K562 (cell line): Measurements from ENCODE around the gene PRKG1.

Experiments used
- CREM ChIP-seq: IDR thresholded peaks from 2 replicates; pipeline ENCODE4 v1.6.1; 2014; ENCODE audit warnings: antibody characterized with exemption, low read depth
- CTCF ChIP-seq, 3 experiments: IDR thresholded peaks in 2 of 3; conservative IDR thresholded peaks in 1 of 3; 2 replicates each; pipeline ENCODE4 v1.5.1; 2011 to 2012; ENCODE audit warnings: low read length in 3 of 3, mild to moderate bottlenecking in 3 of 3, control low read depth in 2 of 3, improper control_type of control experiment in 1 of 3, inconsistent platforms in 1 of 3, low read depth in 1 of 3, mixed read lengths in 1 of 3, moderate library complexity in 1 of 3; ENCODE audit not compliant: insufficient read depth in 2 of 3
- MAX ChIP-seq: sonication (generic); formaldehyde crosslinking; IDR thresholded peaks from 2 replicates; pipeline ENCODE4 v1.9.0; 2022; ENCODE audit warnings: mild to moderate bottlenecking, missing genetic modification reagents
- MCM2 ChIP-seq: fragments of 450-650 bp; IDR thresholded peaks from 2 replicates; pipeline ENCODE4 v1.6.1; 2017; ENCODE audit warnings: low read depth, mild to moderate bottlenecking
- NRF1 ChIP-seq, 2 experiments: fragments of 450-650 bp; IDR thresholded peaks in 1 of 2; conservative IDR thresholded peaks in 1 of 2; 2 replicates each; pipeline ENCODE4 v1.6.1; 2014; ENCODE audit warnings: mild to moderate bottlenecking in 2 of 2
- RBM22 ChIP-seq: fragments of 200-400 bp; formaldehyde crosslinking; IDR thresholded peaks from 2 replicates; pipeline ENCODE4 v1.6.1; 2018; ENCODE audit warnings: low read length, low read depth; ENCODE audit not compliant: poor library complexity, severe bottlenecking
- RCOR1 ChIP-seq, 2 experiments: IDR thresholded peaks; 2 replicates each; pipeline ENCODE4 v1.6.1; 2012; ENCODE audit warnings: low read depth in 2 of 2, low read length in 2 of 2, borderline replicate concordance in 1 of 2, improper control_type of control experiment in 1 of 2
- SMAD1 ChIP-seq: fragments of 150-350 bp; IDR thresholded peaks from 2 replicates; pipeline ENCODE4 v1.6.1; 2014; ENCODE audit warnings: low read length, low read depth; ENCODE audit not compliant: partially characterized antibody
- SMARCA5 ChIP-seq: fragments of 450-650 bp; IDR thresholded peaks from 2 replicates; pipeline ENCODE4 v1.6.1; 2016
- TAF1 ChIP-seq: IDR thresholded peaks from 2 replicates; pipeline ENCODE4 v1.6.1; 2011; ENCODE audit warnings: mild to moderate bottlenecking, low read length, moderate library complexity; ENCODE audit not compliant: insufficient read depth, control insufficient read depth, severe bottlenecking; ENCODE audit errors: extremely low read depth
- TBL1XR1 ChIP-seq, 2 experiments: IDR thresholded peaks; 2 replicates each; pipeline ENCODE4 v1.6.1; 2012; ENCODE audit warnings: improper control_type of control experiment in 2 of 2, low read length in 2 of 2, mild to moderate bottlenecking in 1 of 2
- ZBTB33 ChIP-seq: sonication (generic); formaldehyde crosslinking; IDR thresholded peaks from 2 replicates; pipeline ENCODE4 v1.8.1; 2023; ENCODE audit warnings: mild to moderate bottlenecking, missing genetic modification reagents
- ZNF830 ChIP-seq: fragments of 250-450 bp; sonication (Bioruptor Pico); IDR thresholded peaks from 2 replicates; pipeline ENCODE4 v1.5.0; 2021; ENCODE audit warnings: mild to moderate bottlenecking
- TF ChIP-seq, protein P1 (sequence below): fragments of 200-800 bp; sonication (Bioruptor generic); IDR thresholded peaks from 2 replicates; pipeline ENCODE4 v1.6.1; 2016; ENCODE audit warnings: missing genetic modification characterization, missing compliant biosample characterization

DNA sequence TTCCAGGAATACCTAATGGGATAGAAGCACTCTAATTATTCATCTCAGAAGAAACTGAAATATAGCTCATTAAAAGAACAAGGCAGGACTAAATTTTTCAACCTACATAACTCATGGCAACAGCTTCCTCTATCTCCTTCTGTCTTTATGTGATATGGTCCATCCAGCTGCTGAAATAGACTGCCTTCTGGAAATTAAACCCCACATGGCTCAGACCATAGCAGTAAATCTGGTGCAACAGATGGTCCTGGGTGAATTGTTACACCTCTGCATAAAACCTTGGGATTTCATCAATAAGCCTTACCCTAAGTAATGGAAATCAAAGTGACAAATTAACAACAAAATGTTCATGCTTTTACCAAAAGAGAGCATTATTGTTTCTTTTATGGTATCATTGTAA lies 830.7 kb downstream of the PRKG1 start:
- TF ChIP-seq MAX (CRISPR knock-in tag) = no peak
- no peak for TF ChIP-seq ZNF830 (CRISPR knock-in tag)
- no peak for TF ChIP-seq CTCF (IDR thresholded peaks at IDR 0.05 in 2 of 3, conservative IDR thresholded peaks at IDR 0.05 in 1 of 3; ENCODE audit: insufficient read depth in 2 of 3, low read depth in 1 of 3, low read length in 3 of 3)
- no peak for TF ChIP-seq ZBTB33 (CRISPR knock-in tag)
- no peak for TF ChIP-seq RBM22
- TF ChIP-seq MCM2 = no peak
- TF ChIP-seq CREM = no peak
- TF ChIP-seq NRF1 (conservative IDR thresholded peaks at IDR 0.05 in 1 of 2, IDR thresholded peaks at IDR 0.05 in 1 of 2) = no peak
- no peak for TF ChIP-seq TAF1
- no peak for TF ChIP-seq SMAD1
- TF ChIP-seq TBL1XR1 (IDR thresholded peaks at IDR 0.05; ENCODE audit: low read length in 2 of 2) = no peak
- TF ChIP-seq, protein P1, sequence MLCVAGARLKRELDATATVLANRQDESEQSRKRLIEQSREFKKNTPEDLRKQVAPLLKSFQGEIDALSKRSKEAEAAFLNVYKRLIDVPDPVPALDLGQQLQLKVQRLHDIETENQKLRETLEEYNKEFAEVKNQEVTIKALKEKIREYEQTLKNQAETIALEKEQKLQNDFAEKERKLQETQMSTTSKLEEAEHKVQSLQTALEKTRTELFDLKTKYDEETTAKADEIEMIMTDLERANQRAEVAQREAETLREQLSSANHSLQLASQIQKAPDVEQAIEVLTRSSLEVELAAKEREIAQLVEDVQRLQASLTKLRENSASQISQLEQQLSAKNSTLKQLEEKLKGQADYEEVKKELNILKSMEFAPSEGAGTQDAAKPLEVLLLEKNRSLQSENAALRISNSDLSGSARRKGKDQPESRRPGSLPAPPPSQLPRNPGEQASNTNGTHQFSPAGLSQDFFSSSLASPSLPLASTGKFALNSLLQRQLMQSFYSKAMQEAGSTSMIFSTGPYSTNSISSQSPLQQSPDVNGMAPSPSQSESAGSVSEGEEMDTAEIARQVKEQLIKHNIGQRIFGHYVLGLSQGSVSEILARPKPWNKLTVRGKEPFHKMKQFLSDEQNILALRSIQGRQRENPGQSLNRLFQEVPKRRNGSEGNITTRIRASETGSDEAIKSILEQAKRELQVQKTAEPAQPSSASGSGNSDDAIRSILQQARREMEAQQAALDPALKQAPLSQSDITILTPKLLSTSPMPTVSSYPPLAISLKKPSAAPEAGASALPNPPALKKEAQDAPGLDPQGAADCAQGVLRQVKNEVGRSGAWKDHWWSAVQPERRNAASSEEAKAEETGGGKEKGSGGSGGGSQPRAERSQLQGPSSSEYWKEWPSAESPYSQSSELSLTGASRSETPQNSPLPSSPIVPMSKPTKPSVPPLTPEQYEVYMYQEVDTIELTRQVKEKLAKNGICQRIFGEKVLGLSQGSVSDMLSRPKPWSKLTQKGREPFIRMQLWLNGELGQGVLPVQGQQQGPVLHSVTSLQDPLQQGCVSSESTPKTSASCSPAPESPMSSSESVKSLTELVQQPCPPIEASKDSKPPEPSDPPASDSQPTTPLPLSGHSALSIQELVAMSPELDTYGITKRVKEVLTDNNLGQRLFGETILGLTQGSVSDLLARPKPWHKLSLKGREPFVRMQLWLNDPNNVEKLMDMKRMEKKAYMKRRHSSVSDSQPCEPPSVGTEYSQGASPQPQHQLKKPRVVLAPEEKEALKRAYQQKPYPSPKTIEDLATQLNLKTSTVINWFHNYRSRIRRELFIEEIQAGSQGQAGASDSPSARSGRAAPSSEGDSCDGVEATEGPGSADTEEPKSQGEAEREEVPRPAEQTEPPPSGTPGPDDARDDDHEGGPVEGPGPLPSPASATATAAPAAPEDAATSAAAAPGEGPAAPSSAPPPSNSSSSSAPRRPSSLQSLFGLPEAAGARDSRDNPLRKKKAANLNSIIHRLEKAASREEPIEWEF (CRISPR knock-in tag) = no peak
- no peak for TF ChIP-seq SMARCA5
- no peak for TF ChIP-seq RCOR1 (IDR thresholded peaks at IDR 0.05; ENCODE audit: borderline replicate concordance in 1 of 2, low read depth in 2 of 2, low read length in 2 of 2)
